Activated T-helper 1 cell treated with anti-CD3 and anti-CD28 coated beads, Interleukin-12 subunit alpha, Interleukin-12 subunit beta, Interleukin-2, Interleukin-4 antibody, amounts not matched to agents 30 ng/mL and 10 ng/mL and 1 ng/mL, durations not matched to agents 14 hours and 24 hours and 36 hours (primary cell): ENCODE data around the gene FGD3. TPM values are rescaled to one million over a fixed set of nuclear protein-coding genes. Genes with fewer than 3 reads are reported as not detected.

Experiments
- DNase-seq: peaks from one replicate; pipeline ENCODE4 v3.0.0; 2021; ENCODE audit warnings: low spot score
- H3K27ac Mint-ChIP-seq: one replicate; pipeline ENCODE4 v1.8.0; 2021; ENCODE audit warnings: mild to moderate bottlenecking, mixed read lengths
- H3K27me3 Mint-ChIP-seq: one replicate; pipeline ENCODE4 v1.8.0; 2022; ENCODE audit warnings: mild to moderate bottlenecking, moderate library complexity, mixed read lengths; ENCODE audit not compliant: insufficient read depth
- H3K36me3 Mint-ChIP-seq: one replicate; pipeline ENCODE4 v1.8.0; 2021; ENCODE audit warnings: low read depth, mixed read lengths
- H3K4me1 Mint-ChIP-seq: one replicate; pipeline ENCODE4 v1.8.0; 2021; ENCODE audit warnings: low read depth, mixed read lengths
- H3K4me3 Mint-ChIP-seq: one replicate; pipeline ENCODE4 v1.8.0; 2021; ENCODE audit warnings: mild to moderate bottlenecking, moderate library complexity, mixed read lengths
- H3K9me3 Mint-ChIP-seq: one replicate; pipeline ENCODE4 v1.8.0; 2021; ENCODE audit warnings: mixed read lengths
- intact Hi-C: fragments of 100-400 bp; cut with micrococcal nuclease; formaldehyde crosslinking; loops from one replicate; pipeline ENCODE4 v1.15.1; 2024
- total RNA-seq: library from RNA; stranded (reverse); gene quantifications from 2 replicates; pipeline ENCODE4 v1.2.3, GENCODE V29; 2022

FGD3 gene
- total RNA-seq, 1 donor from 2014 or later, result 43.9 TPM

DNA sequence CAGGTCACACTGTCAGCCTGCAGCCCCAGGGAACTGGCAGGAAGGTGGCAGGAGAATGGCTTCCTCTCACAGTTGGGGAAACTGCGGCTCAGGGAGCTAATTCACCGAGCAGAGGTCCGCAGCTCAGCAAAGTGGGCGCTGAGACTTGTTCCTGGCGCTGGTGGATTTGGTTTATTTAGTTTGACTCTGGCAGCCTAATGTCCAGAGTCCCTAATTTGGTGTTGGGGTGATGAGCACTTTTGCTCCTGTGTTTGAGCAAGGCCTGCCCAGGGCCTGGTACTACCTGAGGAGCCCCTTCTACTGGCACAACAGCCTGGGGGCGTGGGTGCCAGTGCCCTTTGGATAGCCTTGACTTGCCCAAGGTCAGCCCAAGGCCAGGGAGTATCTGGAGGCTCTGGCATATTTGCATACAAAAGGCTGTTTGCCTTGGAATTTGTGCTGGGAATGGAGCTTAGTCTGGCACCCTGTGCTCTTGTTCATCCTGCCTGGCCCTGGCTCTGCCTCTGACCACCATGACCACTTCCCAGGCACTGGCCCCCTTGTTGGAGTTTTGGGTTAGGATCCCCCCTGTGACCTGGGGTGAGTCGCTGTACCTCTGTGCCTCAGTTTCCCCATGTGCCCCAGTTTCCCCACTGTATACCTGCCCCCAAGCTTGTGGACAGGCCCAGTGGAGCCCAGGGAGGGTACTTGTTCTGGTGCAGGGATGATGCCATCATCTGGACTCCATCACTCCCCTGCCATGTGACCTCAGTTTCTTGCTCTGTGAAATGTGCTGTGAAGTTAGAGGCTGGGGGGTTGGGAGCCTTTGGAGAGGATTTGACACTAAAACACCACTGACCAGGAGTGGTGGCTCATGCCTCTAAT, 112.6 kb downstream of the FGD3 start:
- Mint-ChIP-seq H3K4me3 (peak overlapping the region; percentile 91), H3K27ac (peak overlapping the region; percentile 94), H3K4me1 (peaks cover 65% of the 10 kb centered on the region), H3K36me3 (peaks cover 13% of the 10 kb centered on the region), H3K9me3 (no peaks in the 10 kb centered on the region), H3K27me3 (no peaks in the 10 kb centered on the region)
- intact Hi-C loops, result loop anchor here (2.0 to 5.0 kb wide), 3 partner anchors 87 to 295 kb away; partner anchors contain the start of gene BICD2
- no peak for DNase-seq

DNA sequence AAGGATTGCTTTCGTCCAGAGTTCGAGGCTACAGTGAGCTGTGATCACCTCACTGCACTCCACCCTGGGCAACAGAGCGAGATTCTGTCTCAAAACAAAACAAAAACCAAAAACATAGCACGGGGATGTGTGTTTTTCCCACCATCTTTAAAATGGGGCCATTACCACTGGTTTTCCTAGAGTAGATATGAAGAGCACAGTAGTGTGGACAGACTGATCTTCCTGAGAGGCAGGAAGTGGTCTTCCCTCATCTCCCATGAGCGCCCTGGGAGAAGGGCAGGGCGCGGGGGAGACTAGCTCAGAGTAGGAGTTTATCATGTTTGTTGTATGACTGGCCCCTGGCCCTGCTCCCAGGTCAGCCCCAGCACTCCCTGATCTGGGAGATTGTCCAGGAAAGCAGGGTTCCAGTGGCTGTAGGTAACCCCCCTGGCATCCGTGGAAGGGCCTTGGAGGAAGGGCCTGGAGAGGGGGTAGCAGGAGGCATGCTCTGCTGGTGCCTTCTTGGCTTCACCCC, 113.5 kb downstream of the FGD3 start:
- no peaks in the 10 kb centered on the region for H3K9me3 Mint-ChIP-seq
- H3K4me3 Mint-ChIP-seq, result peak overlapping the region; percentile 91
- peak overlapping the region; percentile 94 for H3K27ac Mint-ChIP-seq
- no peaks in the 10 kb centered on the region for H3K27me3 Mint-ChIP-seq
- intact Hi-C loops, result loop anchor here (5.0 kb wide), 1 partner anchor 86 kb away; no protein-coding TSS in a partner anchor
- peaks cover 74% of the 10 kb centered on the region for H3K4me1 Mint-ChIP-seq
- H3K36me3 Mint-ChIP-seq, result peaks cover 19% of the 10 kb centered on the region
- DNase-seq, result no peak

DNA sequence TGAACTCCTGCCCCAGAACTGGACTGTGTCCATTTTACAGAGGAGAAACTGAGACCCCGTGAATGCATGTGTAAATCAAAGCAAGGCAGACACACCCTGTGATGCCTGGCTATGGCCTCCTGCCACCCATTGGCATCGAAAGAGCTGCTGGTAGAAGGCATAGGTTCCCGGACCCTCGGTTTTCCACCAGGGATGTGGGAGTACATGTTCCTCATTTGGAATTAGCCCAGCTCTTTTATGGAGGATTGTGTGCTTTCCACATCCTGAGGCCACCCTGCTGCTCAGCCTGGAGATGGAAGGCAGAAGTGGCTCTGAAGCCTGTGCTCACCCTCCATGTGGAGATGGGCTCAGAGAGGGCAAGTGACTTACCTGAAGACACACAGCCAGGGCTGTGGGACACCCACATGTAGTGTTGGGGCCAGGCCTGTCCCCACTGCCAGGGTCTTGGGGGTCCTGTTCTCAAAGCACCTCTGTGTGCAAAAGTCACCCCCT, 114.0 kb downstream of the FGD3 start:
- no peaks in the 10 kb centered on the region for H3K9me3 Mint-ChIP-seq
- H3K4me1 Mint-ChIP-seq, result peaks cover 79% of the 10 kb centered on the region
- H3K27ac Mint-ChIP-seq, result peak overlapping the region; percentile 94
- H3K36me3 Mint-ChIP-seq, result peaks cover 19% of the 10 kb centered on the region
- no peak for DNase-seq
- H3K27me3 Mint-ChIP-seq, result no peaks in the 10 kb centered on the region
- H3K4me3 Mint-ChIP-seq, result peak overlapping the region; percentile 91
- intact Hi-C loops, result loop anchor here (5.0 kb wide), 1 partner anchor 86 kb away; no protein-coding TSS in a partner anchor

DNA sequence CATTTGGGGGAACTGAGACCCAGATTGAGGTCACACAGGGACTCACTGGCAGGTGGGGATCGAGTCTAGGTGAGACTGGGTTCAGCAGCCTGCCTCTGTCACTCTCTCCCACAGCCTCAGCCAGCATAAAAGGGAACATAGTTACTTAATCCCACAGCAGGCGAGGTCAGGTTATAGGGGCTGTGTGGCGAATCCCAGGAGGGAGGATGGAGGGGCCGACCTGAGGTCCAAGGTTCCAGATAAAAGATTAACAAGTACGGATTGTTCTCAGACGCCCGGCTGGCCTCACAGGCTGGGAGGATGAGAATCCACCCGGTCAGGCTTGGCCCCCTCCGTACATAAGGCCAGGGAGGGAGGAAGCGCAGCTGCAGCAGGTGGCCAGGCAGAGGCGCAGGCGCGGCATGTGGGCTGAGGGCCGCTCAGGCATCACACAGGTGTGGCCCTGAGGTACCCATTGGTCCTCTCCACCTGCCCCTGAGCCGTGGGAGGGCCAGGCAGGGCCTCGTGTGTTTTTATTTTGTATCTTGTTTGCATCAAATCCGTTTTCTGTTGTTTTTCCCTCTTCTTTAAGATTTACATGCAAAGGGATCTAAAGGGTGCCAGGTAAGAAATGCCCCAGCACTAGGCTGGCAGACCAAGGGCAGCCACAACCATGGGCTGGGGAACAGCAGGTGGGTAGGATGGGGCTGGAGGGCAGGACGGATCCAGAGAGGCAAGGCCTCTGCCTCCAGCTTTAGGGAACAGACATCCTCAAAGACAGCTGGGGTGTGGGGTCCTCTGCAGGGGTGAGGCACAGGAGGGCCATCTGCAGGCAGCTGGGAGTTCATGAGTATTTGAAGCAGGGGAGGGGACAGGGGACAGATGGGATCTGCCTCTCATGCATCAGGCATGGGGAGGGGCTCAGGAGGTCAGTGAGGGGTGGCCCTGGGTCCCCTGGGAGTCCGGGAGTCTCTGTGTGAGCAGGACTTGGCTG, 114.8 kb downstream of the FGD3 start:
- Mint-ChIP-seq H3K4me3 (peak overlapping the region; percentile 91), H3K27ac (peak overlapping the region; percentile 94), H3K27me3 (no peaks in the 10 kb centered on the region), H3K4me1 (peaks cover 80% of the 10 kb centered on the region), H3K9me3 (no peaks in the 10 kb centered on the region), H3K36me3 (peaks cover 21% of the 10 kb centered on the region)
- no peak for DNase-seq
- intact Hi-C loops, result loop anchor here (5.0 kb wide), 1 partner anchor 85 kb away; no protein-coding TSS in a partner anchor

DNA sequence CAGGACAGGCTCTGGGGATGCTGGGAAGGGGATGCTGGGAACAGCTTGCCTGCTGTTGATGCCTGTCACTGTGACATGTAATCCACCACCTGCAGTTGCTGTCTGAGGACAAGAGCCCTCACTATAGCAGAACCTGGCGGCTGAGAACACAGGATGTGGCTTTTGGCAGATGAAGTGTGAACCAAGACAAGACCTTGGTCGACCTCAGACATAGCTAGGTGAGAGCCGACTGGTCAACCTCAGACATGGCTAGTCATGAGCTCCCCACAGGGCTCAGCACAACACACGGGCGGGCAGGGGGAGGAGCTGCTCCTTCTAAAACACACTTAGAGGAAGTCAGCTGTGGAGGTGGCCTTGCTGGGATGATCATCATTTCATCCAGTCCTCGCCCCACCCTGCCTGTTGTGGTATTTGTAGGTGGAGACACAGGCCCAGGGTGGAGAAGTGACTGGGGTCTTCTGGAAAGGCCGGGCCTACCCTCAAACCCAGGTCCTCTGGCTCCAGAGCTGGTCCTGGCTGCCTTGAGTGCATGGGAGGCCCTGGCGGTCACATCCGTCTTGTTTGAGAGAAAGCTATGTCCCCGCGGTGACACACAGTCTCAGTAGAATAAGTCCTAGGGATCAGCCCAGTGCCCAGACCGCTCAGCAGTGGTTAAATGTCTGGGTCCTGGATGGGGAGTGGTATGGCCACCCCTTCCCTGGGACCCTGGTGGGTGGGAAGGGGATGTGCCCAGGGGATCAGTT, 117.2 kb downstream of the FGD3 start:
- no peaks in the 10 kb centered on the region for H3K27me3 Mint-ChIP-seq
- H3K27ac Mint-ChIP-seq, result peak overlapping the region; percentile 96
- H3K9me3 Mint-ChIP-seq, result no peaks in the 10 kb centered on the region
- peak overlapping the region; percentile 91 for H3K4me3 Mint-ChIP-seq
- DNase-seq, result peak; percentile 91
- H3K36me3 Mint-ChIP-seq, result peaks cover 37% of the 10 kb centered on the region
- intact Hi-C loops, result loop anchor here (1.0 to 5.0 kb wide), 10 partner anchors 19 to 299 kb away; partner anchors contain the start of gene NINJ1
- peaks cover 84% of the 10 kb centered on the region for H3K4me1 Mint-ChIP-seq

DNA sequence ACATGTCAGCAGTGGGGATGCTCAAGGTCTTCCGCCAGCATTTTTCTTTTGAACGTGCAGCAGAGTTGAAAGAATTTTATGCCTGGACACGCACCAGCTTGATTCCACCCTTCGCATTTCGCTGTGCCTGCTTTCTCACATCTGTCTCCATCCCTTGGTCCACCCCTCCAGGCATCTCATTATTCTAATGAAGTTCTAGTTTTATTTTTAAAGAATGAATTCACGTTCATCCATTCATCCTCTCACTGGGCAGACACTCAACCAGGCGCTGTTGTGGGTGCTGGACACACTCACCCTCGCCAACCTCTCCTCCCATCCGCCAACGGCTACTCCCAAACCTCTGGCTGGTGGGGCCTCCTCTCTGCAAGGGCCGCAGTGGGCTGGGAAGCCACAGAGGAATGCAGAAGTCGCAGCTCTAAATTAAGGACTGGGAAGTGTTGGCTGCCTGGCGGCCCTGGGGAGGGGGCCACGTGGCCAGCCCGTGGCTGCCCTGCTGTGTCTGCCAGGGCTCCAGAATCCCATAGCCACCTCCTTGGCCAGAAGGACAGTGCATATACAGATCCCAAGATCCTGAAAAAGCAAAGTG, 117.9 kb downstream of the FGD3 start:
- Mint-ChIP-seq H3K4me3 (peak overlapping the region; percentile 91), H3K27ac (peak overlapping the region; percentile 96), H3K36me3 (peaks cover 37% of the 10 kb centered on the region), H3K4me1 (peaks cover 78% of the 10 kb centered on the region), H3K9me3 (no peaks in the 10 kb centered on the region), H3K27me3 (no peaks in the 10 kb centered on the region)
- DNase-seq, result no peak
- intact Hi-C loops, result loop anchor here (2.0 kb wide), 3 partner anchors 36 to 100 kb away; no protein-coding TSS in a partner anchor

DNA sequence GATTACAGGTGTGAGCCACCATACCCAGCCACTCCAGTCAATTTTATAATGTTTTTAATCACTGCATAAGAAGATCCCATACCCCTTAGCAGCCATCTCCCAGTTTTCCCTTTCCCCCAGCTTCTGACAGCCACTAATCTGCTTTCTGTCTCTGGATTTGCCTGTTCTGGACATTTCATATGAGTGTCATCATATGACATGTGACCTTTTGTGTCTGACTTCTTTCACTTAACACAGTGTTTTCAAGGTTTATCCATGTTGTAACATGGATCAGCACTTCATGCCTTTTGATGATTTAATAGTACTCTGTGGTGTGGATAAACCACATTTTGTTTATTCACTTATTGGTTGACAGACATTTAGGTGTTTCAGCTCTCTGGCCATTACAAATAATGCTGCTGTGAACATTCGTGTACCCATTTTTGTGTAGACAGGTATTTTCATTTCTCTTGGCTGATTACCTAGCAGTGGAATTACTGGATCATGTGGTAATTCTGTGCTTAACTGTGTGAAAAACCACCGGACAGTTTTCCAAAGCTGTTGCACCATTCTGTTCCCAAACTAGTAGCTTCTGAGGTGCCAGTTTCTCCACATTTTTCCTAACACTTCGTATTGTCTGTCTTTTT, 119.8 kb downstream of the FGD3 start:
- no peaks in the 10 kb centered on the region for H3K9me3 Mint-ChIP-seq
- intact Hi-C loops, result no loop called here
- no peak for DNase-seq
- H3K27ac Mint-ChIP-seq, result peak overlapping the region; percentile 84
- peaks cover 69% of the 10 kb centered on the region for H3K4me1 Mint-ChIP-seq
- peaks cover 40% of the 10 kb centered on the region for H3K36me3 Mint-ChIP-seq
- H3K4me3 Mint-ChIP-seq, result peak overlapping the region; percentile 59
- no peaks in the 10 kb centered on the region for H3K27me3 Mint-ChIP-seq

DNA sequence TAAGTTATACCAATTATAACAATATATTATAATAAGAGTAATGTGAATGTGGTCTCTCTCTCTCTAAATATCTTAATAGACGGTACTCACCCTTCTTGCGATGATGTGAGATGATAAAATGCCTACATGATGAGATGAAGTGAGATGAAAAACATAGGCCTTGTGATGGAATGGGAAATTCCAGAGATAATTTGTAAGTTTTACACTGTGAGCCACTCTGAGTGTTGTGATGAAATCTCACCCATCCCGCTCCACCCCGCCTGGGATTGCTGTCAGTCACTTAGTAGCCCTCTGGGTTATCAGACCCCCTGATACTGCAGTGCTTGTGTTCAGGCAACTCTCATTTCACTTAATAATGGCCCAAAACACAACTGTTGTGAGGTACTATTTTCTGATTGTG, 121.6 kb downstream of the FGD3 start:
- H3K27me3 Mint-ChIP-seq, result no peaks in the 10 kb centered on the region
- no peak overlapping the region for H3K27ac Mint-ChIP-seq
- peaks cover 52% of the 10 kb centered on the region for H3K4me1 Mint-ChIP-seq
- no peaks in the 10 kb centered on the region for H3K9me3 Mint-ChIP-seq
- no peak overlapping the region for H3K4me3 Mint-ChIP-seq
- DNase-seq, result no peak
- intact Hi-C loops, result no loop called here
- peaks cover 42% of the 10 kb centered on the region for H3K36me3 Mint-ChIP-seq

DNA sequence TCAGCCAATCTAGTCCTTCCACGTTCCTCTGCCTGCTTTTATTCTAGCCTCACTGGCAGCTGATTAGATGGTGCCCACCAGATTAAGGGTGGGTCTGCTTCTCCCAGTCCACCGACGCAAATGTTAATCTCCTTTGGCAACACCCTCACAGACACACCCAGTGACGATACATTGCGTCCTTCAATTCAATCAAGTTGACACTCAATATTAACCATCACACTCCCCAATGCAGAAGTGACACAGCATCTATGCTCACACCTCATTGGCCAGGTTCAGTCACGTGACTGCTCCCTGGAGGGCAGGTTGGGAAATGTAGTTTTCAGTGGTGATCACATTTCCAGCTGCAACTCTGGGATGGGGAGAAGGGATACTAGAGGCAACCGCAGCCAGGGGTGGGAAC, 124.1 kb downstream of the FGD3 start:
- Mint-ChIP-seq H3K27me3 (no peaks in the 10 kb centered on the region), H3K36me3 (peaks cover 35% of the 10 kb centered on the region), H3K4me1 (peaks cover 32% of the 10 kb centered on the region), H3K9me3 (no peaks in the 10 kb centered on the region), H3K27ac (peak overlapping the region; percentile 18), H3K4me3 (no peak overlapping the region)
- intact Hi-C loops, result no loop called here
- no peak for DNase-seq

DNA sequence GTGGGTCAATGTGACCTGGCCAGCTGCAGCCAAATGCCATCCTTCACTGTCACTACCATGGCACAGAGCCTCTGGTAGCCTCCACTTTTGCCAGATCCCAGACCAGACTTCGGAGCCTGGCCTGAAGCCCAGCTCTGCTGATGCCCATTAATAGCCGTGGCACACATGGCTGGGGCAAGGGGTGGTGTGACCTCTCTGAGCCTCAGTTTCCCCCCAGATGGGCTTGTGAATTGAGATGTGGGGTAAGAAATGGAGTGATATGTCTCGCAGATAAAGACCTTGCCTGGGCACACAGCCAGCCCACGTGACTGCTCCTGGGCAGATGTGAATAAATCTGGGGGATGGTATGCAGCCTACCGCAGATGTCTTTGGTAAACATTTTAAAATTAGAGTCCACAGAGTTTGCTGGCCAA, 125.1 kb downstream of the FGD3 start:
- DNase-seq, result no peak

DNA sequence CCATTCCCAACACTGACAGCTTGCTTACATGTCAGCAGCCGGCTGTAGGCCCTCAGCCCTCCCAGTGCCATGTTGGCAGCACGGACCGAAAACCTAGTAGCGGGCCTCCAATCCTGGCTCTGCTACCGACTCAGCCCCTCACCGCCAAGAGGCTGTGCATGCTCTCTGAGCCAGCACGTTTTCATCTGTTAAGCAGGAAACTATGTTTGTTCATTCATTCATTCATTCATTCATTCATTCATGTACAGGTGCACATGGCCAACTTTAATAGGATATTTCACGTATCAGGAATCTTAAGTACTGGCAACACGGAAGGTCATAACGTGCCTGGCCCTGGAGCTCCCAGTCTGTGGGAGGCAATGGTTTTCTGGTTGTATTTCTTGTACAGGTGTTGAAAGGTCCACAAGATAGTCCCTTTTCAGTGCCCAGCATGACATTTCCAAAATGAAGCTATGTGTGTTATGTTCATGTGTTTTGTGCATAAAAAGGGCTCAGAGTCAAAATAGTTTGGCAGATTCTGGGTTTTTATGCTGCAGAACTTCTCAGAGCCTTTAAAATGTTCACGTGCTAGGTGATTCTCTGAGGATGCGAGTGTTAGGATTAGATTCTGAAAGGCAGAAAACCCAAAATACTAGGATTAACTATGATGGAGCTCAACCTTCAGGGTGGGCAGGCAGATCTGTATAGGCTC, 128.9 kb downstream of the FGD3 start:
- no peak for DNase-seq
- no peak overlapping the region for H3K4me3 Mint-ChIP-seq
- H3K4me1 Mint-ChIP-seq, result peaks cover 24% of the 10 kb centered on the region
- no peaks in the 10 kb centered on the region for H3K9me3 Mint-ChIP-seq
- no peak overlapping the region for H3K27ac Mint-ChIP-seq
- peaks cover 39% of the 10 kb centered on the region for H3K36me3 Mint-ChIP-seq
- H3K27me3 Mint-ChIP-seq, result no peaks in the 10 kb centered on the region
- intact Hi-C loops, result no loop called here

More for the DNA sequence above, 125.1 kb downstream of the FGD3 start:
- Mint-ChIP-seq H3K27me3 (no peaks in the 10 kb centered on the region), H3K27ac (no peak overlapping the region), H3K4me3 (no peak overlapping the region), H3K9me3 (no peaks in the 10 kb centered on the region), H3K4me1 (peaks cover 29% of the 10 kb centered on the region), H3K36me3 (peaks cover 37% of the 10 kb centered on the region)
- intact Hi-C loops, result no loop called here
